ENCODE data around the gene ARMC9. TPM values are rescaled to one million over a fixed set of nuclear protein-coding genes. Genes with fewer than 3 reads are reported as not detected.

The ARMC9 gene
- total RNA-seq, 1 donor from 2014 or later, result 8.4 TPM

- FAIRE-seq (peak; percentile 13), DNase-seq (ENCODE audit: low read depth) (no peak)
- no peaks in the 10 kb centered on the region for H3K27me3 ChIP-seq (ENCODE audit: control insufficient read depth, insufficient read depth, low read length)
- no peak overlapping the region for H3K4me3 ChIP-seq (ENCODE audit: low read depth, low read length)
- H3K36me3 ChIP-seq (ENCODE audit: control insufficient read depth, insufficient read depth, low read length), result no peaks in the 10 kb centered on the region
- TF ChIP-seq, protein P1, sequence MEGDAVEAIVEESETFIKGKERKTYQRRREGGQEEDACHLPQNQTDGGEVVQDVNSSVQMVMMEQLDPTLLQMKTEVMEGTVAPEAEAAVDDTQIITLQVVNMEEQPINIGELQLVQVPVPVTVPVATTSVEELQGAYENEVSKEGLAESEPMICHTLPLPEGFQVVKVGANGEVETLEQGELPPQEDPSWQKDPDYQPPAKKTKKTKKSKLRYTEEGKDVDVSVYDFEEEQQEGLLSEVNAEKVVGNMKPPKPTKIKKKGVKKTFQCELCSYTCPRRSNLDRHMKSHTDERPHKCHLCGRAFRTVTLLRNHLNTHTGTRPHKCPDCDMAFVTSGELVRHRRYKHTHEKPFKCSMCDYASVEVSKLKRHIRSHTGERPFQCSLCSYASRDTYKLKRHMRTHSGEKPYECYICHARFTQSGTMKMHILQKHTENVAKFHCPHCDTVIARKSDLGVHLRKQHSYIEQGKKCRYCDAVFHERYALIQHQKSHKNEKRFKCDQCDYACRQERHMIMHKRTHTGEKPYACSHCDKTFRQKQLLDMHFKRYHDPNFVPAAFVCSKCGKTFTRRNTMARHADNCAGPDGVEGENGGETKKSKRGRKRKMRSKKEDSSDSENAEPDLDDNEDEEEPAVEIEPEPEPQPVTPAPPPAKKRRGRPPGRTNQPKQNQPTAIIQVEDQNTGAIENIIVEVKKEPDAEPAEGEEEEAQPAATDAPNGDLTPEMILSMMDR (IDR thresholded peaks at IDR 0.05; ENCODE audit: insufficient read depth, low read length, severe bottlenecking), result no peak
Measured at GRCh38 chr2:231294571-231295362, 96.3 kb downstream of the ARMC9 start.

DNA sequence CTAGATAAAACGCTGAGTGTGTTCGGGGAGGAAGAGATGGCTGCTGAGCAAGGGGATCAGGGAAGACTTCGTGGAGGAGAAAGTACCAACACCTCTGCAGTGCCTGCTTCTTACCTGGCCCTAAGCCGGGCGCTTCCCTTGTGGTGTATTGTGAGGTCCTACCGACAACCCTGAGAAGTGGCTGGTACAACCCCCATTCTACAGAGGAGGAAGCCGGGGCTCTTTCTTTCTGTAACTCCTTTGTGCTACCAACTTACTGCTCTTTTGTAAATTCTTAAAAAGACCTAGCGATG, 96.9 kb downstream of the ARMC9 start:
- DNase-seq (ENCODE audit: low read depth) (no peak), FAIRE-seq (no peak)
- no peaks in the 10 kb centered on the region for H3K36me3 ChIP-seq (ENCODE audit: control insufficient read depth, insufficient read depth, low read length)
- TF ChIP-seq, protein P1 (IDR thresholded peaks at IDR 0.05; ENCODE audit: insufficient read depth, low read length, severe bottlenecking), result no peak
- no peak overlapping the region for H3K4me3 ChIP-seq (ENCODE audit: low read depth, low read length)
- H3K27me3 ChIP-seq (ENCODE audit: control insufficient read depth, insufficient read depth, low read length), result no peaks in the 10 kb centered on the region

GRCh38 chr2:231296401-231296974, 98.1 kb downstream of the ARMC9 start:
- no peak for FAIRE-seq
- TF ChIP-seq, protein P1 (IDR thresholded peaks at IDR 0.05; ENCODE audit: insufficient read depth, low read length, severe bottlenecking), result no peak

GRCh38 chr2:231297108-231297908, 98.9 kb downstream of the ARMC9 start:
- Histone ChIP-seq H3K27me3 (ENCODE audit: control insufficient read depth, insufficient read depth, low read length) (no peaks in the 10 kb centered on the region), H3K4me3 (ENCODE audit: low read depth, low read length) (no peak overlapping the region), H3K36me3 (ENCODE audit: control insufficient read depth, insufficient read depth, low read length) (no peaks in the 10 kb centered on the region)
- TF ChIP-seq, protein P1 (IDR thresholded peaks at IDR 0.05; ENCODE audit: insufficient read depth, low read length, severe bottlenecking), result peak; percentile 80
- DNase-seq (ENCODE audit: low read depth), result peak; percentile 29
- FAIRE-seq, result no peak

More at GRCh38 chr2:231296401-231296974, 98.1 kb downstream of the ARMC9 start:
- H3K27me3 ChIP-seq (ENCODE audit: control insufficient read depth, insufficient read depth, low read length), result no peaks in the 10 kb centered on the region
- no peak overlapping the region for H3K4me3 ChIP-seq (ENCODE audit: low read depth, low read length)
- no peaks in the 10 kb centered on the region for H3K36me3 ChIP-seq (ENCODE audit: control insufficient read depth, insufficient read depth, low read length)
- no peak for DNase-seq (ENCODE audit: low read depth)

- H3K4me3 ChIP-seq (ENCODE audit: low read depth, low read length), result no peak overlapping the region
- TF ChIP-seq, protein P1 (IDR thresholded peaks at IDR 0.05; ENCODE audit: insufficient read depth, low read length, severe bottlenecking), result no peak
- FAIRE-seq, result no peak
- no peaks in the 10 kb centered on the region for H3K27me3 ChIP-seq (ENCODE audit: control insufficient read depth, insufficient read depth, low read length)
- no peak for DNase-seq (ENCODE audit: low read depth)
- H3K36me3 ChIP-seq (ENCODE audit: control insufficient read depth, insufficient read depth, low read length), result no peaks in the 10 kb centered on the region
Measured at GRCh38 chr2:231298091-231298490, 99.7 kb downstream of the ARMC9 start.
